Endothelial cell of umbilical vein (primary cell): ENCODE measurements around the gene RGL3. TPM values are rescaled to one million over a fixed set of nuclear protein-coding genes. Genes with fewer than 3 reads are reported as not detected.

Experiments used
- BruUV-seq: library from RNA; stranded (reverse); fragments of 400-500 nt; replicated peaks from 2 replicates; lab custom pipeline; 2021; lab: Mats Ljungman, UMichigan
- CTCF ChIA-PET: fragments of 300-600, 350-600 bp; sonication (Branson Sonifier 250); formaldehyde crosslinking; loops from one replicate; lab custom pipeline; 2021; ENCODE audit warnings: antibody characterized with exemption, inconsistent platforms; lab: Charles Lee
- POLR2A ChIA-PET: fragments of 300-600, 350-600 bp; sonication (Branson Sonifier 250); formaldehyde crosslinking; loops from one replicate; lab custom pipeline; 2021; ENCODE audit warnings: antibody characterized with exemption, inconsistent platforms; lab: Charles Lee
- DNase-seq: peaks from one replicate; pipeline ENCODE4 v3.0.0-alpha.2; 2011; ENCODE audit warnings: low read depth, low spot score
- FAIRE-seq: peaks from 2 replicates; lab custom pipeline; 2011; peaks lifted over from hg19 to GRCh38; lab: Jason Lieb, UNC
- H2AFZ ChIP-seq: 2 replicates; pipeline ENCODE4 v1.6.0; 2012; ENCODE audit warnings: low read depth, low read length, control low read depth, inconsistent platforms
- H3K27ac ChIP-seq: 2 replicates; pipeline ENCODE4 v1.5.1; 2011; ENCODE audit warnings: low read depth, mild to moderate bottlenecking, control low read depth, low read length, moderate library complexity; ENCODE audit not compliant: insufficient read depth
- H3K27me3 ChIP-seq, 2 experiments: 2 replicates each; pipeline versions ENCODE4 v1.6.0 to v1.6.1; 2011; ENCODE audit warnings: low read length in 2 of 2, mixed read lengths in 1 of 2; ENCODE audit not compliant: control insufficient read depth in 2 of 2, insufficient read depth in 2 of 2
- H3K36me3 ChIP-seq, 2 experiments: 2 replicates in 1 of 2; 3 replicates in 1 of 2; pipeline ENCODE4 v1.5.1; 2011; ENCODE audit warnings: low read length in 2 of 2, mild to moderate bottlenecking in 1 of 2, moderate library complexity in 1 of 2; ENCODE audit not compliant: control insufficient read depth in 2 of 2, insufficient read depth in 2 of 2; ENCODE audit errors: extremely low read depth in 1 of 2
- H3K4me1 ChIP-seq: 3 replicates; pipeline ENCODE4 v1.5.1; 2011; ENCODE audit warnings: mild to moderate bottlenecking, low read length; ENCODE audit not compliant: control insufficient read depth, insufficient read depth; ENCODE audit errors: extremely low read depth
- H3K4me2 ChIP-seq: 2 replicates; pipeline ENCODE4 v1.6.1; 2011; ENCODE audit warnings: low read length, control low read depth, mixed read lengths; ENCODE audit not compliant: insufficient read depth
- H3K4me3 ChIP-seq, 3 experiments: fragments of 200-600 bp in 1 of 3; sonication (generic), shearing (Covaris generic) in 1 of 3; replicated peaks in 1 of 3; 2 replicates each; pipeline ENCODE4 v1.5.1; 2011 to 2016; ENCODE audit warnings: control low read depth in 3 of 3, low read length in 3 of 3, mild to moderate bottlenecking in 2 of 3, inconsistent platforms in 1 of 3, low read depth in 1 of 3, moderate library complexity in 1 of 3; ENCODE audit not compliant: insufficient read depth in 1 of 3
- H3K79me2 ChIP-seq: 2 replicates; pipeline ENCODE4 v1.6.0; 2012; ENCODE audit warnings: low read length, inconsistent platforms; ENCODE audit not compliant: control insufficient read depth, insufficient read depth
- H3K9ac ChIP-seq: replicated peaks from 2 replicates; pipeline ENCODE3; 2011; ENCODE audit warnings: low read length, control low read depth; ENCODE audit not compliant: insufficient read depth; ENCODE audit errors: extremely low read depth
- H3K9me1 ChIP-seq: replicated peaks from 3 replicates; pipeline ENCODE4 v1.6.0; 2011; ENCODE audit warnings: mild to moderate bottlenecking, low read length; ENCODE audit not compliant: control insufficient read depth, insufficient read depth; ENCODE audit errors: extremely low read depth
- H3K9me3 ChIP-seq: replicated peaks from 2 replicates; pipeline ENCODE4 v1.5.1; 2012; ENCODE audit warnings: low read length, inconsistent platforms; ENCODE audit not compliant: control insufficient read depth, insufficient read depth
- H4K20me1 ChIP-seq: replicated peaks from 2 replicates; pipeline ENCODE3; 2011; ENCODE audit warnings: mild to moderate bottlenecking, low read length; ENCODE audit not compliant: control insufficient read depth, insufficient read depth; ENCODE audit errors: extremely low read depth
- EZH2 ChIP-seq: IDR thresholded peaks from 2 replicates; pipeline ENCODE4 v1.6.1; 2012; ENCODE audit warnings: borderline replicate concordance, low read depth, mild to moderate bottlenecking, moderate library complexity, low read length, inconsistent platforms; ENCODE audit not compliant: severe bottlenecking
- FOS ChIP-seq: IDR thresholded peaks from 2 replicates; pipeline ENCODE4 v1.6.1; 2011; ENCODE audit warnings: mild to moderate bottlenecking, low read length, moderate library complexity, borderline replicate concordance; ENCODE audit not compliant: insufficient read depth
- GATA2 ChIP-seq: IDR thresholded peaks from 2 replicates; pipeline ENCODE4 v1.7.0; 2011; ENCODE audit warnings: low read depth, mild to moderate bottlenecking, moderate library complexity, mixed read lengths, low read length; ENCODE audit not compliant: insufficient read length, insufficient read depth
- JUN ChIP-seq: IDR thresholded peaks from 2 replicates; pipeline ENCODE4 v1.6.1; 2011; ENCODE audit warnings: borderline replicate concordance, low read depth; ENCODE audit not compliant: insufficient read length, insufficient read depth
- MAX ChIP-seq: IDR thresholded peaks from 2 replicates; pipeline ENCODE4 v1.6.1; 2011; ENCODE audit not compliant: insufficient read depth, insufficient read length
- MYC ChIP-seq: IDR thresholded peaks from one replicate; pipeline ENCODE4 v1.6.1; 2011; ENCODE audit warnings: mild to moderate bottlenecking, low read depth, low read length
- POLR2A ChIP-seq: IDR thresholded peaks from 2 replicates; pipeline ENCODE4 v1.6.1; 2012; ENCODE audit warnings: low read depth, mild to moderate bottlenecking, control low read depth, low read length
- POLR2AphosphoS5 ChIP-seq: IDR thresholded peaks from 2 replicates; pipeline ENCODE4 v1.6.1; 2012; ENCODE audit warnings: low read depth, mild to moderate bottlenecking, control low read depth, low read length, moderate library complexity; ENCODE audit not compliant: insufficient read depth
- dilution Hi-C: fragments of 300-500 bp; cut with MboI; formaldehyde crosslinking; loops from one replicate; pipeline ENCODE4 v1.15.0; 2019; ENCODE audit warnings: low sequenced_read_pairs; ENCODE audit not compliant: extremely low pct_ligation_motif_present
- intact Hi-C: fragments of 100-400 bp; cut with micrococcal nuclease; formaldehyde crosslinking; loops from one replicate; pipeline ENCODE4 v1.10.0; 2022
- polyA plus RNA-seq, 4 experiments: library from polyadenylated mRNA; depleted of rRNA in 3 of 4; stranded (reverse) in 3 of 4; unstranded in 1 of 4; fragments of >200 nt; gene quantifications; 2 replicates each; pipeline versions ENCODE4 v1.2.1 to v1.2.3, GENCODE V29; 2011 to 2012; ENCODE audit warnings: missing spikeins in 1 of 4
- total RNA-seq: library from RNA; stranded (reverse); gene quantifications from 2 replicates; pipeline ENCODE4 v1.2.3, GENCODE V29; 2021

Gene RGL3
- total and polyA plus RNA-seq, 2 donors (not counting 3 experiments of a cell fraction or from before 2014, with no cell fraction given) = 0.23 to 5.2 TPM

DNA sequence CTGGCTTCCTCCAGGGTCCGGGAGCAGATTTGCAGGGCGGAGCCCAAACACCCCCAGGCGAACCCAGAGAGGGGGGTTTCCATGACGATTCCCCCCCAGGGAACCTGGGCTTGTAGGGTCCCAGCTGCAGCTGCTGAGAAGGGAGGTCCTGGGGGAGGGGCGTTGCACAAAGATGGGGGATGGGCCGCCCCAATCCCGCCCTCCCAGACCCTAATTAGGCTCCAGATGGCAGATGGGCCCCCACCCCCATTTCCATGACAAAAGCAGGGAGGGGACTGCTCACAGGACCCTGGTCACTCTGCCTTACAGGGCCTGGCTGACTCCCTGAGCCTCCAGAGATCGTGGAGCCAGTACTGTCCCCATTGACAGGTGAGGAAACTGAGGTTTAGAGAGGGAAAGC is 46.5 kb upstream of the RGL3 start:
- Histone ChIP-seq H3K4me2 (no peak overlapping the region), H3K4me1 (no peaks in the 10 kb centered on the region), H3K9me3 (no peaks in the 10 kb centered on the region), H3K36me3 (no peaks in the 10 kb centered on the region), H3K4me3 (no peak overlapping the region), H3K27me3 (no peaks in the 10 kb centered on the region), H3K79me2 (no peaks in the 10 kb centered on the region), H3K27ac (no peak overlapping the region), H3K9me1 (no peaks in the 10 kb centered on the region), H4K20me1 (no peaks in the 10 kb centered on the region), H3K9ac (no peak overlapping the region), H2AFZ (no peak overlapping the region)
- intact Hi-C loops (no loop called here), dilution Hi-C loops (no loop called here)
- FAIRE-seq (no peak), DNase-seq (no peak)
- ChIA-PET CTCF (no interaction called here), POLR2A (no interaction called here)
- TF ChIP-seq EZH2 (no peak), POLR2AphosphoS5 (no peak), MAX (no peak), FOS (no peak), POLR2A (no peak), JUN (no peak), MYC (no peak), GATA2 (no peak)
- BruUV-seq = no TSS peak
